Uterus (tissue), 4 donors: ENCODE results near the gene TMEM132C. TPM values are rescaled to one million over a fixed set of nuclear protein-coding genes. Genes with fewer than 3 reads are reported as not detected.

Experiments
- DNase-seq, 2 donors: peaks; one replicate each; pipeline ENCODE4 v3.0.0-alpha.2; 2019 to 2020
- H3K27ac ChIP-seq, 2 donors: fragments of 200-600 bp; sonication (generic); 1 replicate in 1 of 2; 2 replicates in 1 of 2; pipeline ENCODE4 v1.5.1; 2016 to 2018
- H3K27me3 ChIP-seq, 2 donors: fragments of 200-600 bp; sonication (generic); one replicate each; pipeline ENCODE4 v1.5.1; 2018 to 2019; ENCODE audit warnings: control low read depth in 1 of 2
- H3K36me3 ChIP-seq, 2 donors: fragments of 200-600 bp; sonication (generic); one replicate each; pipeline ENCODE4 v1.5.1; 2019; ENCODE audit warnings: control low read depth in 1 of 2
- H3K4me1 ChIP-seq, 2 donors: fragments of 200-600 bp; sonication (generic); one replicate each; pipeline ENCODE4 v1.5.1; 2018 to 2019; ENCODE audit warnings: control low read depth in 1 of 2
- H3K4me3 ChIP-seq, 2 donors: fragments of 200-600 bp; sonication (generic); 1 replicate in 1 of 2; 2 replicates in 1 of 2; pipeline ENCODE4 v1.5.1; 2018 to 2019; ENCODE audit warnings: mild to moderate bottlenecking in 1 of 2
- H3K9me3 ChIP-seq, 2 donors: fragments of 200-600 bp; sonication (generic); one replicate each; pipeline ENCODE4 v1.5.1; 2019; ENCODE audit warnings: control low read depth in 1 of 2
- CTCF ChIP-seq, 4 experiments: fragments of 200-600 bp in 2 of 4; fragments of 450-650 bp in 2 of 4; sonication (generic) in 2 of 4; IDR thresholded peaks; one replicate each; pipeline ENCODE4 v1.5.1; 2016 to 2019; ENCODE audit warnings: antibody characterized with exemption in 4 of 4, mild to moderate bottlenecking in 2 of 4, moderate library complexity in 1 of 4
- POLR2A ChIP-seq, 2 donors: fragments of 450-650 bp; IDR thresholded peaks; one replicate each; pipeline ENCODE4 v1.6.1; 2016; ENCODE audit warnings: antibody characterized with exemption in 2 of 2, mild to moderate bottlenecking in 1 of 2, moderate library complexity in 1 of 2
- intact Hi-C: fragments of 100-400 bp; cut with DNase I; formaldehyde crosslinking; loops from one replicate; pipeline ENCODE4 v1.15.1; 2023; ENCODE audit warnings: low total_unique reads
- total RNA-seq, 4 donors: library from RNA; depleted of rRNA in 3 of 4; stranded (reverse); fragments of >200 nt in 3 of 4; gene quantifications; one replicate each; pipeline versions ENCODE4 v1.1.0 to v1.2.4, GENCODE V29; 2014 to 2023
- donor health status: DM: yes; HTN: yes; CAD: no.

The TMEM132C gene
- total RNA-seq, 4 donors from 2014 or later, result 0.26 to 48.3 (median 5.0) TPM

DNA sequence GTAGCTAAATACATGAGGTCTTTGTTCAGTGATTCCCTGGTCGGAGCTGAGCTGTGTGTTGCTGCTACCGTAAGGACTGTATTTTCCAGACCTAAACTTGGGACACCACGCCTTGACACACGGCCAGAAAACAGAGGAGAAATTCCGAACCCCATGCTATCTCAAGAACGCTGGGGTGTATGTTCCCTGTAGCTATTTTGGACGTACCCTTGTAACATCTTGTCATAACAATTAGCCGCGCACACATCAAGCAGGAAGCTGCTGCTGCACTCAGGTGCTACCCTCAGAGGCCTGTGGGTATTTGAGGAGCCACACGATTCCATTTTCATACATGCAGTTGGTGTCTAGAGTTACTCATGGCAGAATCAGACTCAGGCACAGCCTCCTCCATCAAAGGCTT lies 255.0 kb downstream of the TMEM132C start:
- Histone ChIP-seq H3K36me3 (no peaks in the 10 kb centered on the region), H3K27me3 (no peaks in the 10 kb centered on the region), H3K27ac (no peak overlapping the region), H3K9me3 (no peaks in the 10 kb centered on the region), H3K4me3 (no peak overlapping the region), H3K4me1 (no peaks in the 10 kb centered on the region)
- TF ChIP-seq POLR2A (IDR thresholded peaks at IDR 0.05), result no peak
- no peak for TF ChIP-seq CTCF (IDR thresholded peaks at IDR 0.05)
- intact Hi-C loops, result no loop called here
- DNase-seq, result no peak

DNA sequence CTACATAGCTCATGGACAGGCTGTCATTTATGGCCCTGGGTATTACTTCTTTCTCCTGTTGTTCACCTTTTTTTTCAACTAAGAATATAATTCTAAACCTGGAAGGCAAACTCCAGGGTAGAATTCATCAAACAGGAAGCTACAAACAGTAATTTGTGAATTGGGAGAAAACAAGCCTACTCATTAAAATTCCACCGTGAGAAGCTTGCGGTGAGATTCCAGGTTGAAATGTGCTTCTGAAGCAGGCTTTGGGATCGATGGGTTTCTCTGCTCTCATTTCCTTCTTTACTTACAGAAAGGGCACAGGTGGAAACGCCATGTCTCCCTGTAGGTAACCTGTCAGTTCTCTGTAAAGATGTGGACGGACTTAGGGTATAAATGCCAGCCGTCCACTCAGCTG lies 257.5 kb downstream of the TMEM132C start:
- no peaks in the 10 kb centered on the region for H3K27me3 ChIP-seq
- no peak overlapping the region for H3K4me3 ChIP-seq
- TF ChIP-seq POLR2A (IDR thresholded peaks at IDR 0.05), result no peak
- TF ChIP-seq CTCF (IDR thresholded peaks at IDR 0.05), result no peak
- DNase-seq, result no peak
- no peaks in the 10 kb centered on the region for H3K9me3 ChIP-seq
- no peaks in the 10 kb centered on the region for H3K4me1 ChIP-seq
- intact Hi-C loops, result no loop called here
- H3K27ac ChIP-seq, result no peak overlapping the region
- no peaks in the 10 kb centered on the region for H3K36me3 ChIP-seq

DNA sequence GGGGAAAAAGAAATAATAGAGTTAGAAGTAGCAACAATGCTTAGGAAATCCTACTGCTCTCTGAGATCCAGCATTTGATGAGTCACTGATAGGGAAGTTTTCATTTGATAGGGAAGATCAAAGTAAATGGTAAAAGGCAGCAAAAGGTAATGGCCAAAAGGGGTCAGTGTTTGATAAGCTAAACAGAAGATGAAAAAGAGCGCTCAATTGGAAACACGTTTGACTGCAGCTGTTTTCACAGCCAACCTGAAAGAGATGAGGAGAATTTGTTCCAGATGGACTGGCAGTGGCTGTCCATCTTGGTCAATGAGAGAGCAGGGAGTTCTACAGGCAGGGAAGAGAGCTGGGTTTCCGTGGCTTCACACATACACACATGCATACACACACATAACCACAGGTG lies 264.2 kb downstream of the TMEM132C start:
- DNase-seq, result no peak
- H3K4me3 ChIP-seq, result no peak overlapping the region
- H3K27ac ChIP-seq, result no peak overlapping the region
- intact Hi-C loops, result no loop called here
- H3K4me1 ChIP-seq, result no peaks in the 10 kb centered on the region
- H3K27me3 ChIP-seq, result no peaks in the 10 kb centered on the region
- no peaks in the 10 kb centered on the region for H3K36me3 ChIP-seq
- TF ChIP-seq CTCF (IDR thresholded peaks at IDR 0.05) (no peak), POLR2A (IDR thresholded peaks at IDR 0.05) (no peak)
- H3K9me3 ChIP-seq, result no peaks in the 10 kb centered on the region

DNA sequence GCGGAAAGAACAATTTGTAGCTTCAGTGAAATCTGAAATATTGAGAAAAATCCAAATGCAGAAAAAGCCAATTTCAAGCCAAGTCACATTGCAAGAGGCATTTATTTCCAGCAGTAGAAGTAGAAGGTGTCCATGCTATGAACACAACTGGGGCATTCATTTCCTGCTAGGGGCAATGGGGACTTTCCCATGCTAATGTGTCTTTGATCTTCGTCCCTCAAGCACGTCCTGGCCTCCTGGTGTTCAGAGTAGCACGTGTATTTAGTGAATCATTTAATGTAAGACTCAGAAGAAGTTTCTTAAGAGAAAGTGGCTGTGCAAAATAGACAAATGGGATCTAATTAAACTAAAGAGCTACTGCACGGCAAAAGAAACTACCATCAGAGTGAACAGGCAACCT lies 267.9 kb downstream of the TMEM132C start:
- no peaks in the 10 kb centered on the region for H3K27me3 ChIP-seq
- no peaks in the 10 kb centered on the region for H3K4me1 ChIP-seq
- no peak overlapping the region for H3K27ac ChIP-seq
- no peaks in the 10 kb centered on the region for H3K9me3 ChIP-seq
- TF ChIP-seq POLR2A (IDR thresholded peaks at IDR 0.05), result no peak
- no peak for TF ChIP-seq CTCF (IDR thresholded peaks at IDR 0.05)
- DNase-seq, result no peak
- intact Hi-C loops, result no loop called here
- no peak overlapping the region for H3K4me3 ChIP-seq
- H3K36me3 ChIP-seq, result no peaks in the 10 kb centered on the region

- Histone ChIP-seq H3K4me1 (no peaks in the 10 kb centered on the region), H3K27ac (no peak overlapping the region), H3K27me3 (no peaks in the 10 kb centered on the region), H3K36me3 (no peaks in the 10 kb centered on the region), H3K9me3 (no peaks in the 10 kb centered on the region), H3K4me3 (no peak overlapping the region)
- intact Hi-C loops, result no loop called here
- no peak for DNase-seq
- TF ChIP-seq CTCF (IDR thresholded peaks at IDR 0.05) (no peak), POLR2A (IDR thresholded peaks at IDR 0.05) (no peak)
These were observed 269.8 kb downstream of the TMEM132C start for GRCh38 chr12:128536810-128537209.
